Cardiac atrium fibroblast (primary cell): ENCODE results near the gene XRN2. TPM values are rescaled to one million over a fixed set of nuclear protein-coding genes. Genes with fewer than 3 reads are reported as not detected.

Source experiments
- total RNA-seq: library from RNA; depleted of rRNA; stranded (reverse); fragments of >200 nt; gene quantifications from 2 replicates; pipeline ENCODE4 v1.2.3, GENCODE V29; 2015

The XRN2 gene, protein sequence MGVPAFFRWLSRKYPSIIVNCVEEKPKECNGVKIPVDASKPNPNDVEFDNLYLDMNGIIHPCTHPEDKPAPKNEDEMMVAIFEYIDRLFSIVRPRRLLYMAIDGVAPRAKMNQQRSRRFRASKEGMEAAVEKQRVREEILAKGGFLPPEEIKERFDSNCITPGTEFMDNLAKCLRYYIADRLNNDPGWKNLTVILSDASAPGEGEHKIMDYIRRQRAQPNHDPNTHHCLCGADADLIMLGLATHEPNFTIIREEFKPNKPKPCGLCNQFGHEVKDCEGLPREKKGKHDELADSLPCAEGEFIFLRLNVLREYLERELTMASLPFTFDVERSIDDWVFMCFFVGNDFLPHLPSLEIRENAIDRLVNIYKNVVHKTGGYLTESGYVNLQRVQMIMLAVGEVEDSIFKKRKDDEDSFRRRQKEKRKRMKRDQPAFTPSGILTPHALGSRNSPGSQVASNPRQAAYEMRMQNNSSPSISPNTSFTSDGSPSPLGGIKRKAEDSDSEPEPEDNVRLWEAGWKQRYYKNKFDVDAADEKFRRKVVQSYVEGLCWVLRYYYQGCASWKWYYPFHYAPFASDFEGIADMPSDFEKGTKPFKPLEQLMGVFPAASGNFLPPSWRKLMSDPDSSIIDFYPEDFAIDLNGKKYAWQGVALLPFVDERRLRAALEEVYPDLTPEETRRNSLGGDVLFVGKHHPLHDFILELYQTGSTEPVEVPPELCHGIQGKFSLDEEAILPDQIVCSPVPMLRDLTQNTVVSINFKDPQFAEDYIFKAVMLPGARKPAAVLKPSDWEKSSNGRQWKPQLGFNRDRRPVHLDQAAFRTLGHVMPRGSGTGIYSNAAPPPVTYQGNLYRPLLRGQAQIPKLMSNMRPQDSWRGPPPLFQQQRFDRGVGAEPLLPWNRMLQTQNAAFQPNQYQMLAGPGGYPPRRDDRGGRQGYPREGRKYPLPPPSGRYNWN
- 62.5 and 75.2 TPM in 2 replicates for total RNA-seq

DNA sequence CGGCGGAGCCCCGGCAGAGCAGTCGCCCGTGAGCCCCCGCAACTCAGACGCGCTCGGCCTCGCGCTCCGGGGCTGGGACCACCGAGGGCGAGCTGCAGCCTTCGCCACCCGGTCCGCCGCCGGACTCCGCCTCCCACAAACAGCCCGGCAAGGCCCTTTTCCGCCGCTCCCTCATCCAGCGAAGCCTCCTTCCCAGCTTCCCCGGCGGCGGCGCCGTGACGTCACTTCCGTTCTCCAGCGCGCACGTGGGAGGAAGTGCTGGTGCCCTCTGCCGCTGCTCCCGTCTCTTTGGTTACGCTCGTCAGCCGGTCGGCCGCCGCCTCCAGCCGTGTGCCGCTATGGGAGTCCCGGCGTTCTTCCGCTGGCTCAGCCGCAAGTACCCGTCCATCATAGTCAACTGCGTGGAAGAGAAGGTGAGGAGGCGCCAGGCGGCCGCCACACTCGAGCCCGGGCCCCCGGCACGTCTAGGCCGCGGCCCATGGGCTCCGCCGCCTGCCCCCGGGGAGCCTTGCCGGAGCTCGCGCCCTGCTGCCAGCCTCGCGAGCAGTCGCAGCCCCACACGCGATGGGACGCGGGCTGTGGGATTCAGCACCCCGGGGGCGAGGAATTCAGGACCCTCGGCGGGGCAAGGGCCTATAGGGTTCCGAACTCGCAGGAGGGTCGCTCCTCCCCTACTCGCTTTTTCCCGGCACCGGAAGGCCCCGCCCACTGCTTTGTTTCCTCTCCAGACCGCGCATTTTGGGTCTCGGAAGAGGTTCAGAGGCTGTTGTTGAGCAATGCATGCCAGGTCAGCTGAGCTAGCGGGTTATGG, at the start of gene XRN2:
Gene XRN2, plus strand, starts transcription at position 271 of the 811 bp plus-strand sequence. Its CDS starts 68 bp downstream, at position 339.

DNA sequence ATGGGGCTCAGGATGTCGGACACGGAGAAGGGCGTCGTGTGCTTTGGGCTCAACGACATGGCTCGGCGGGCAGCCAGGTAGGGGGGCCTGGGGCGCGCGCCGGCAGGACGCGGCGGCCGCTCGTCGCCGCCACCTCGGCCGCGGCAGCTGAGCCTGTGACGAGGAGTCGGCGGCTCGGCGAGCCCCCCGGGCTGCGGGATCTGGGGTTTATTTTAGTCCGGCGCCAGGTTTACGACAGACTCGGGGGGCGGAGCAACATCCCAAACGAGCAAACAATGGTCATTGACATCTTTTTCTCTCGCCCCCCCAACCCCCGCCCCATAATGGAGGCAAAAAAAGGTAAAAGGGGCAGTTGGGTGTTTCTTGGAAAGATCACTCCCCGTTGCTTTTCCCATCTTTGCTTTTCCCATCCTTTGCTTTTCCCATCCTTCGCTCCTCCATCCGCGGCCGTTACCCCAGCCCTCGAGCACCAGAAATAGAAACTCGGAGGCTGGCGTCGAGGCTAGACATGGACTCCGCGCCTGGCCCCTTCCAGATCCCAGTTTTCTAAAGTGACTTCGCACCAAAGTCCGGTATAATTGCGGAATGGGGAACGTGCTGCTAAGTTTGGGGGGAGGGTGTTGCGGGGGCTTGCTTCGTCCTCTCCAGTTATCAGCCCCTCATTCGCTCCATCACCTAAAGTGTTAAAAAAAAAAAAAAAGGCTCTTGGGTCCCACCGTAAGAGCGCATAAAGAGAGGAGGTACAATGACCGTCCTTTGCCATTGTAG, 94.4 kb downstream of the XRN2 start, which contains the start of gene NKX2-4:
Gene NKX2-4, minus strand, starts transcription at position 186 of the 768 bp plus-strand sequence. Its CDS starts 127 bp downstream, at position 59.

Other genes starting within 250 kb of the XRN2 start
- gene LINC00237, start 197.0 kb upstream of the XRN2 start, total RNA-seq, result not detected in 2 replicates
- 5.8 and 28.5 TPM in 2 replicates for gene KIZ, start 177.2 kb upstream of the XRN2 start, total RNA-seq
- gene NKX2-4, start 94.2 kb downstream of the XRN2 start, total RNA-seq, result not detected in 2 replicates
- gene NKX2-2, start 210.7 kb downstream of the XRN2 start, total RNA-seq, result not detected in 2 replicates